Body of pancreas (tissue), 4 donors: Measurements from ENCODE around the gene BTAF1. TPM values are rescaled to one million over a fixed set of nuclear protein-coding genes. Genes with fewer than 3 reads are reported as not detected.

Source experiments
- ATAC-seq: fragments of 150-250 bp; one replicate; pipeline ENCODE4 v1.9.1; 2016
- DNase-seq, 4 donors: peaks; one replicate each; pipeline ENCODE4 v3.0.0-alpha.2; 2019
- H3K27ac ChIP-seq, 4 donors: fragments of 200-600 bp; sonication (generic); 1 replicate in 3 of 4; 2 replicates in 1 of 4; pipeline versions ENCODE4 v1.5.1 to v1.6.1; 2016 to 2019; ENCODE audit warnings: mild to moderate bottlenecking in 1 of 4, mixed read lengths in 1 of 4, moderate library complexity in 1 of 4
- H3K27me3 ChIP-seq, 2 donors: fragments of 200-600 bp; sonication (generic); one replicate each; pipeline ENCODE4 v1.6.0; 2016; ENCODE audit warnings: mild to moderate bottlenecking in 1 of 2
- H3K36me3 ChIP-seq, 2 donors: fragments of 200-600 bp; sonication (generic); replicated peaks in 1 of 2; 2 replicates each; pipeline ENCODE4 v1.5.1; 2016; ENCODE audit warnings: low read depth in 2 of 2; ENCODE audit not compliant: insufficient read depth in 1 of 2
- H3K4me1 ChIP-seq: fragments of 200-600 bp; sonication (generic); one replicate; pipeline ENCODE4 v1.6.0; 2016
- H3K4me3 ChIP-seq, 2 donors: fragments of 200-600 bp; sonication (generic); 1 replicate in 1 of 2; 2 replicates in 1 of 2; pipeline ENCODE4 v1.5.1; 2016 to 2019
- H3K9me3 ChIP-seq, 3 donors: fragments of 200-600 bp; sonication (generic); 1 replicate in 2 of 3; 2 replicates in 1 of 3; pipeline ENCODE4 v1.5.1; 2016
- CTCF ChIP-seq, 7 experiments: fragments of 450-650 bp in 4 of 7; fragments of 200-600 bp in 3 of 7; sonication (generic) in 3 of 7; IDR thresholded peaks; one replicate each; pipeline ENCODE4 v1.5.1; 2016 to 2019; ENCODE audit warnings: antibody characterized with exemption in 7 of 7
- POLR2A ChIP-seq, 3 donors: fragments of 450-650 bp; IDR thresholded peaks; one replicate each; pipeline ENCODE4 v1.6.1; 2016; ENCODE audit warnings: antibody characterized with exemption in 3 of 3, mild to moderate bottlenecking in 2 of 3
- WGBS, 2 donors: methylation state at CpG; one replicate each; pipeline ENCODE4 v1.1.5; 2017; 5-methylcytosine and 5-hydroxymethylcytosine counted together
- intact Hi-C: fragments of 100-400 bp; cut with DNase I; formaldehyde crosslinking; loops from one replicate; pipeline ENCODE4 v1.15.1; 2023
- total RNA-seq, 2 donors: library from RNA; depleted of rRNA; stranded (reverse); fragments of >200 nt; gene quantifications; one replicate each; pipeline ENCODE4 v1.1.0, GENCODE V29; 2016

Gene BTAF1
- total RNA-seq, 2 donors from 2014 or later = 30.0 to 39.7 TPM

GRCh38 chr10:91907914-91908336 lies 15.6 kb upstream of the BTAF1 start:
- Histone ChIP-seq H3K27me3 (no peaks in the 10 kb centered on the region), H3K4me3 (peak overlapping the region; percentile 69 to 94), H3K4me1 (peaks cover 17% of the 10 kb centered on the region), H3K36me3 (no peaks in the 10 kb centered on the region), H3K9me3 (no peaks in the 10 kb centered on the region), H3K27ac (peak overlapping the region in 3 of 4 donors; percentile 48 to 77 (median 58))
- WGBS, 2 donors = 5 to 12% methylated on average over 9 to 18 of the region's 18 CpGs
- ATAC-seq (no peak), DNase-seq (peak in 1 of 4 donors; percentile 14)
- TF ChIP-seq CTCF (IDR thresholded peaks at IDR 0.05) = no peak
- TF ChIP-seq POLR2A (IDR thresholded peaks at IDR 0.05) = no peak
- intact Hi-C loops = no loop called here

GRCh38 chr10:91908337-91909116 lies 15.0 kb upstream of the BTAF1 start:
- Histone ChIP-seq H3K9me3 (no peaks in the 10 kb centered on the region), H3K4me3 (peak overlapping the region; percentile 69 to 94), H3K27ac (peak overlapping the region; percentile 9 to 77 (median 53)), H3K4me1 (peaks cover 17% of the 10 kb centered on the region), H3K27me3 (no peaks in the 10 kb centered on the region), H3K36me3 (no peaks in the 10 kb centered on the region)
- 0% methylated on average over 1 to 92 of the region's 93 CpGs for WGBS, 2 donors
- DNase-seq (peak; percentile 79 to 85 (median 84)), ATAC-seq (peak; percentile 93)
- TF ChIP-seq CTCF (IDR thresholded peaks at IDR 0.05) (peak; percentile 12 to 63 (median 45)), POLR2A (IDR thresholded peaks at IDR 0.05) (peak in 2 of 3 donors; percentile 42 to 60)
- intact Hi-C loops = no loop called here

GRCh38 chr10:91909117-91909677 lies 14.4 kb upstream of the BTAF1 start, which contains the start of gene FGFBP3:
TSS of gene FGFBP3 (minus strand) at chr10:91909486. CDS start at chr10:91908969, 517 bp downstream.
- Histone ChIP-seq H3K4me3 (peak within 1 kb of the TSS; percentile 69 to 94), H3K36me3 (no peaks in the 10 kb centered on the region), H3K9me3 (no peaks in the 10 kb centered on the region), H3K27me3 (no peaks in the 10 kb centered on the region), H3K4me1 (peaks cover 17% of the 10 kb centered on the region), H3K27ac (peak within 1 kb of the TSS; percentile 9 to 77 (median 53))
- intact Hi-C loops = no loop called here
- DNase-seq (peak; percentile 19 to 33 (median 23)), ATAC-seq (no peak)
- TF ChIP-seq POLR2A (IDR thresholded peaks at IDR 0.05) (no peak), CTCF (IDR thresholded peaks at IDR 0.05) (no peak)
- WGBS, 2 donors = 0 to 1% methylated on average over 19 of the region's 19 CpGs

GRCh38 chr10:91910467-91910866 lies 13.1 kb upstream of the BTAF1 start:
- intact Hi-C loops = loop anchor here (5.0 kb wide), 1 partner anchor 148 kb away; no protein-coding TSS in a partner anchor

More at GRCh38 chr10:91910467-91910866, 13.1 kb upstream of the BTAF1 start:
- Histone ChIP-seq H3K4me3 (no peak overlapping the region), H3K9me3 (no peaks in the 10 kb centered on the region), H3K36me3 (no peaks in the 10 kb centered on the region), H3K4me1 (peaks cover 17% of the 10 kb centered on the region), H3K27ac (no peak overlapping the region), H3K27me3 (no peaks in the 10 kb centered on the region)
- TF ChIP-seq CTCF (IDR thresholded peaks at IDR 0.05) = no peak
- no peak for TF ChIP-seq POLR2A (IDR thresholded peaks at IDR 0.05)
- WGBS, 2 donors = 78 to 80% methylated on average over 4 of the region's 4 CpGs
- ATAC-seq (no peak), DNase-seq (no peak)
